Measurements from ENCODE around the gene PNP.
"Not testable (repeated sequence)": the region's sequence is repeated elsewhere in the genome, so short reads cannot be mapped to it uniquely, and the experiment has no call there.

PNP gene

DNA sequence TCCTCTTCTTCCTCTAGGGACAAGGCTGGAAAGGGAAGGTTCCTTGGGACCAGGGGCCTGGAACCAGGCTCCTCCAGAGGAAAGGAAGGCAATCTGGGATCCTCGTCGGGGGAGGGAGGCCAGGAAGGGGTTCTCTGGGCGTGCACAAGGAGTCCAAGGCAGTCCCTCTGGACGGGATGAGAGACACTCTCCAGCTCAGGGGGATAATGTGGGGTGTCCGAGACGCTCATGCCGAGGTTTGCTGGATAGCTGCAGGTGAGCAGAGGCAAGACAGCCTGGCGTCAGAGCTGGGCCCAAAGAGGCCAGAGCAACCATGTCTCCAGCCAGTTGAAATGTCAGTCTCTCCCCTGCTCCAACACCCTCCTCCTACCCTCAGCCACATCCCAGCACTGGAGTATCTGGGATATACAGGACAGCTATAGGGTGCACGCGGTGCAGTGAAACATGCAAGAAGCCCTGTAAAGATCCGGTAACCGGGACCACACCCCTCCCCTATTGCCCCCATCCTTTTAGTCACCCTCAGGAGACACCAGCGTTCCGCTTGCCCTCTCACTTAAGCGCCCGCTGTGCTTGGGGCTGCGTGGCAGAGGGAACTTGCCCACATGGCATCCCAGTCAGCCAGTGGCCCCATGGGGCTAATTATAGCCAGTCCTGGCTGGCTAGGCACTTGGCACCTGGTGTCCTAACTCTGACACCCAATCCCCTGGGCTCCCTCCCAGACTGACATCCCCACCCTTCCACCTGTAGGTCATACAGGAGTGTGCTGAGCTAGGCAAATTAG lies 33.4 kb upstream of the PNP start, which contains the start of gene KLHL33:
Gene KLHL33 (minus strand): TSS at position 585 of the 781 bp plus-strand sequence. CDS start 355 bp downstream, at position 230.
- no peak within 1 kb of the TSS for H3K9ac ChIP-seq (ENCODE audit: low read depth, low read length)
- H3K9me3 ChIP-seq (ENCODE audit: control insufficient read depth, insufficient read depth, low read length): no peaks in the 10 kb centered on the region
- H3K27me3 ChIP-seq (ENCODE audit: control insufficient read depth, insufficient read depth, low read length): peaks cover 10% of the 10 kb centered on the region
- peaks cover 7% of the 10 kb centered on the region for H3K4me1 ChIP-seq (ENCODE audit: control insufficient read depth, insufficient read depth, low read length)
- H3K4me3 ChIP-seq (ENCODE audit: low read depth, low read length): peak within 1 kb of the TSS; percentile 37
- H3K36me3 ChIP-seq (ENCODE audit: control insufficient read depth, insufficient read depth, low read length): no peaks in the 10 kb centered on the region

DNA sequence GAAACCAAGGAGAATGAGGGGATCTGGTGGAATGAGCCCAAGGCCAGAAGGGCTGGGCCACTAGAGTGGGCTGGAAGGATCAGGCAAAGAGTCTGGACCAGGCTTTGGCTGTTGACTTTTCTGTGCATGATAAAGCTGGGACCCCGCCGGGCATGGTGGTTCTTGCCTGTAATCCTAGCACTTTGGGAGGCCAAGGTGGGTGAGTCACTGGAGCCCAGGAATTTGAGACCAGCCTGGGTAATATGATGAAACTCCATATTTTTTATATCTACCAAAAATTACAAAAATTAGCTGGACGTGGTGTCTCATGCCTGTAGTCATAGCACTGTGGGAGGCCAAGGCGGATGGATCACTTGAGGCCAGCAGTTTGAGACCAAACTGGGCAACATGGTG lies 32.8 kb upstream of the PNP start:
- Histone ChIP-seq H3K9me3 (ENCODE audit: control insufficient read depth, insufficient read depth, low read length) (no peaks in the 10 kb centered on the region), H3K27me3 (ENCODE audit: control insufficient read depth, insufficient read depth, low read length) (peaks cover 10% of the 10 kb centered on the region), H3K36me3 (ENCODE audit: control insufficient read depth, insufficient read depth, low read length) (no peaks in the 10 kb centered on the region), H3K9ac (ENCODE audit: low read depth, low read length) (no peak overlapping the region), H3K4me3 (ENCODE audit: low read depth, low read length) (no peak overlapping the region), H3K4me1 (ENCODE audit: control insufficient read depth, insufficient read depth, low read length) (peaks cover 7% of the 10 kb centered on the region)

DNA sequence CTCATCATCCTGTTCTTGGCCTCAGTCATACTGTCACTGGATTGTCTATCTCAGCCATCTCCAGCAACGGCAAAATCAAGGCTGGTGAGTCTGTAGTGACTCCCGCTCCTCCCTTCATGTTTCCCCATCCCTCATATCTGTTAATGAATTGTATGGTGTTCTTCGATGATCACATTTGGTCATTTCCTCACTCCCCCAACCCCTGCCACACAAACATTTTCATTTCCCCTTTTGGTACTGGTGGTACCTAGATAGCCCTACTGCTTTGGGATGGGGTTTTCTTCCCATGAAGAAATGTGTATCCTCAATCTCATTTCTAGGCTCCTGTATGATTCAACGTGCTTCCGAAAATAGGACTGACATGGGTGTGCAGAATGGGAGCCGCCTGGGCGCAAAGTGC lies 30.5 kb upstream of the PNP start:
- Histone ChIP-seq H3K9ac (ENCODE audit: low read depth, low read length) (no peak overlapping the region), H3K4me1 (ENCODE audit: control insufficient read depth, insufficient read depth, low read length) (peaks cover 7% of the 10 kb centered on the region), H3K36me3 (ENCODE audit: control insufficient read depth, insufficient read depth, low read length) (no peaks in the 10 kb centered on the region), H3K27me3 (ENCODE audit: control insufficient read depth, insufficient read depth, low read length) (peaks cover 10% of the 10 kb centered on the region), H3K4me3 (ENCODE audit: low read depth, low read length) (no peak overlapping the region), H3K9me3 (ENCODE audit: control insufficient read depth, insufficient read depth, low read length) (no peaks in the 10 kb centered on the region)

DNA sequence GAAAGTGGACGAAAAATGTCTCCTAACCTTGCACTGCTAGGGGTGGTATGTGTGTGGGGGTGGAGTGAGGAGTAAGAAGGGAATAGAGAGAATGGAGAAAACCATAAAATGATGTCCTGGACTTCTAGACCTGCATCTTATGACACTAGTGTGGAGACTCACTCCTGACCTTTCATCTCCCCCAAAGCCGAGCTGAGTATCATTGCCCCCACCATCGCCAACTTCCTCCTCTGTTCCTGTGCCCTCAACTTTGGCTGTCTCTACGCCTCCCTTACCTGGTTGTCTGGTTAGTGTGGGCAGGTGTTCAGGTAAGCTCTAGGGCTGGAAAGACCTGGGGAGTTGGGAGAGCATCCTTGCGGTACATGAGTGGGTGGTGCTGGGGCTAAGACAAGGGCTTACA lies 28.7 kb upstream of the PNP start:
- H3K4me1 ChIP-seq (ENCODE audit: control insufficient read depth, insufficient read depth, low read length): peaks cover 3% of the 10 kb centered on the region
- no peak overlapping the region for H3K9ac ChIP-seq (ENCODE audit: low read depth, low read length)
- H3K36me3 ChIP-seq (ENCODE audit: control insufficient read depth, insufficient read depth, low read length): no peaks in the 10 kb centered on the region
- H3K4me3 ChIP-seq (ENCODE audit: low read depth, low read length): no peak overlapping the region
- H3K9me3 ChIP-seq (ENCODE audit: control insufficient read depth, insufficient read depth, low read length): no peaks in the 10 kb centered on the region
- peaks cover 6% of the 10 kb centered on the region for H3K27me3 ChIP-seq (ENCODE audit: control insufficient read depth, insufficient read depth, low read length)

DNA sequence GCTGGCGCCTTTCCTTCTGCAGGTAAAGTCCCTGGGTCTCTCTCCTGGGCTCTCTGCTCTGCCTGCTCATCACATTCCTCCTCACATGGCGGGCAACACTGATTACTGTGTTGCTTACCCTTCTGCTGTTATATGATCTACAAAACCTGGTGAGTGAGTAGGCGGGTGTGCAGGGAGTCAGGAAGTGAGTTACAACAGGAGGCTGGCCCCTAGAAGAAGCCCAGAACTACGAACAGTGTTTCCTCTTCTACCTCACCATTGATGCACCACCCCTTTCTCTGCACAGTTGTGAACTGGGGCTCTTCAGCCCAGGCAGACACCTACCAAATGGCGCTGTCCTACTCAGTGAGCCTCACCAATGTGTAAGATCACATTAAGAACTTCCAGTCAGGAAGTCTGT lies 28.3 kb upstream of the PNP start:
- H3K27me3 ChIP-seq (ENCODE audit: control insufficient read depth, insufficient read depth, low read length): peaks cover 2% of the 10 kb centered on the region
- H3K4me3 ChIP-seq (ENCODE audit: low read depth, low read length): no peak overlapping the region
- peaks cover 3% of the 10 kb centered on the region for H3K36me3 ChIP-seq (ENCODE audit: control insufficient read depth, insufficient read depth, low read length)
- H3K4me1 ChIP-seq (ENCODE audit: control insufficient read depth, insufficient read depth, low read length): peaks cover under 1% of the 10 kb centered on the region
- H3K9me3 ChIP-seq (ENCODE audit: control insufficient read depth, insufficient read depth, low read length): no peaks in the 10 kb centered on the region
- H3K9ac ChIP-seq (ENCODE audit: low read depth, low read length): no peak overlapping the region

DNA sequence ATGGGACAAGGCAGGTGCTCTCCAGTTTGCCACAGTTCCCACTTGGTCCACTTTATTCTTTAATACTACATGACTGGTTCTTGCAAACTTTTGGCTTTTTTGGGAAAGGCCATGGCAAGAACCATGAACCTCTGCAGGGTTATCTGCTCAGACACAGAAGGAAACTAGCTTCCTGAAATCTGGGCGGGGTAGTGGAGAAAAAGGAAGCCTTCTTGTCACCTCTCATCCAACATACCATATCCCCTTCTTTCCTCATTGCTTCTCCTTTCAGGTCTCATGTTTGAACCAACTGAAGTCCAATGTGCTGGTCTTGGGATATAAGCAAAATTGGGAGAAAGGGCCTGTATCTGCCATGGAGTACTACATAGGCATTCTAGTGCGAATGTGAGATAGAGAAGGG lies 27.7 kb upstream of the PNP start:
- H3K4me3 ChIP-seq (ENCODE audit: low read depth, low read length): no peak overlapping the region
- H3K9ac ChIP-seq (ENCODE audit: low read depth, low read length): no peak overlapping the region
- no peaks in the 10 kb centered on the region for H3K27me3 ChIP-seq (ENCODE audit: control insufficient read depth, insufficient read depth, low read length)
- H3K9me3 ChIP-seq (ENCODE audit: control insufficient read depth, insufficient read depth, low read length): no peaks in the 10 kb centered on the region
- H3K36me3 ChIP-seq (ENCODE audit: control insufficient read depth, insufficient read depth, low read length): peaks cover 7% of the 10 kb centered on the region
- H3K4me1 ChIP-seq (ENCODE audit: control insufficient read depth, insufficient read depth, low read length): no peaks in the 10 kb centered on the region

DNA sequence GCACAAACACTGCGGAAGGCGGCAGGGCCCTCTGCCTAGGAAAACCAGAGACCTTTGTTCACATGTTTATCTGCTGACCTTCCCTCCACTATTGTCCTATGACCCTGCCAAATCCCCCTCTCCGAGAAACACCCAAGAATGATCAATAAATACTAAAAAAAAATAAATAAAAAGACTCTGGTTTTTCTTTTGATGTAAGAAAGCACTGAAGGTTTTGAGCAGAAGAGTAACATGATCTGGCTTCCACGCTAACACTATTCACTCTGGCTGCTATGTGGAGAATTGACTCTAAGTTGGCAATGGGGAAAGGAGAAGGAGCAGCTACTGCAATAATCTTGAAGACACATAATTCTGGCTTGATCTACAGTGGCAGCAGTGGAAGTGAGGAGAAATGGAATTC lies 25.6 kb upstream of the PNP start:
- H3K36me3 ChIP-seq (ENCODE audit: control insufficient read depth, insufficient read depth, low read length): peaks cover 25% of the 10 kb centered on the region
- not testable (repeated sequence) for H3K9ac ChIP-seq (ENCODE audit: low read depth, low read length); H3K9me3 ChIP-seq (ENCODE audit: control insufficient read depth, insufficient read depth, low read length); H3K27me3 ChIP-seq (ENCODE audit: control insufficient read depth, insufficient read depth, low read length); H3K4me3 ChIP-seq (ENCODE audit: low read depth, low read length); H3K4me1 ChIP-seq (ENCODE audit: control insufficient read depth, insufficient read depth, low read length)

DNA sequence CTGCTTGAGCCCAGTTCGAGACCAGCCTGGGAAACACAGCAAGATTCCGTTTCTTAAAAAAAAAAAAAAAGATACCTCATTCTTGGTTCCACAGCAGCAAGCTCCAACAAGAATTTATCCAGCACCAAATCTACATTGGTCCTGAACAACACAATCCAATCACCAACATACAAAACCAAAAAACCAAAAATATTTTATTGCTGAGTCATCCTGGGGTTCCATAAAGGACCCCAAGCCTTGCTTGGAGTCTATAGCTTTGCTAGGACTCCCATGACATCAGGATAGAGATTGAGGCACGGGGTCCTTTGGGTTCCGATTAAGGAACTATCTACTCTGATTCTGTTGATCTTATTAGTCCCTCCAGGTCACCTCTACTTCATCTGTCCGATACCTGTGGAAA lies 22.3 kb upstream of the PNP start:
- Histone ChIP-seq H3K4me3 (ENCODE audit: low read depth, low read length) (no peak overlapping the region), H3K27me3 (ENCODE audit: control insufficient read depth, insufficient read depth, low read length) (no peaks in the 10 kb centered on the region), H3K9me3 (ENCODE audit: control insufficient read depth, insufficient read depth, low read length) (no peaks in the 10 kb centered on the region), H3K4me1 (ENCODE audit: control insufficient read depth, insufficient read depth, low read length) (no peaks in the 10 kb centered on the region), H3K36me3 (ENCODE audit: control insufficient read depth, insufficient read depth, low read length) (peaks cover 34% of the 10 kb centered on the region), H3K9ac (ENCODE audit: low read depth, low read length) (no peak overlapping the region)

DNA sequence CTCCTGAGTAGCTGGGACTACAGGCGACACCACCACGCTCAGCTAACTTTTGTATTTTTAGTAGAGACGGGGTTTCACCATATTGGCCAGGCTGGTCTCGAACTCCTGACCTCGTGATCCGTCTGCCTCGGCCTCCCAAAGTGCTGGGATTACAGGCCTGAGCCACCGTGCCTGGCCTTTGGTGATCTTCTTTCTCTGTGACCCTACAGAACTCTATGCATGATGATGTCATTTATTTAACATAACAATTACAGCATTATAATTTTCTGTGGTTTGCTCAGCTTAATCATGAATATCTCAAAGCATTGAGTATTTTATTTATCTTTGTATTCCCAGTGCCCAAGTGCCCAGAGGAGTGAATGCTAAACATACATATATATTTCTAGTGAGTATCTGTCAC lies 16.4 kb upstream of the PNP start:
- not testable (repeated sequence) for H3K4me1 ChIP-seq (ENCODE audit: control insufficient read depth, insufficient read depth, low read length); H3K9me3 ChIP-seq (ENCODE audit: control insufficient read depth, insufficient read depth, low read length); H3K27me3 ChIP-seq (ENCODE audit: control insufficient read depth, insufficient read depth, low read length); H3K4me3 ChIP-seq (ENCODE audit: low read depth, low read length); H3K9ac ChIP-seq (ENCODE audit: low read depth, low read length)
- H3K36me3 ChIP-seq (ENCODE audit: control insufficient read depth, insufficient read depth, low read length): peaks cover 29% of the 10 kb centered on the region

DNA sequence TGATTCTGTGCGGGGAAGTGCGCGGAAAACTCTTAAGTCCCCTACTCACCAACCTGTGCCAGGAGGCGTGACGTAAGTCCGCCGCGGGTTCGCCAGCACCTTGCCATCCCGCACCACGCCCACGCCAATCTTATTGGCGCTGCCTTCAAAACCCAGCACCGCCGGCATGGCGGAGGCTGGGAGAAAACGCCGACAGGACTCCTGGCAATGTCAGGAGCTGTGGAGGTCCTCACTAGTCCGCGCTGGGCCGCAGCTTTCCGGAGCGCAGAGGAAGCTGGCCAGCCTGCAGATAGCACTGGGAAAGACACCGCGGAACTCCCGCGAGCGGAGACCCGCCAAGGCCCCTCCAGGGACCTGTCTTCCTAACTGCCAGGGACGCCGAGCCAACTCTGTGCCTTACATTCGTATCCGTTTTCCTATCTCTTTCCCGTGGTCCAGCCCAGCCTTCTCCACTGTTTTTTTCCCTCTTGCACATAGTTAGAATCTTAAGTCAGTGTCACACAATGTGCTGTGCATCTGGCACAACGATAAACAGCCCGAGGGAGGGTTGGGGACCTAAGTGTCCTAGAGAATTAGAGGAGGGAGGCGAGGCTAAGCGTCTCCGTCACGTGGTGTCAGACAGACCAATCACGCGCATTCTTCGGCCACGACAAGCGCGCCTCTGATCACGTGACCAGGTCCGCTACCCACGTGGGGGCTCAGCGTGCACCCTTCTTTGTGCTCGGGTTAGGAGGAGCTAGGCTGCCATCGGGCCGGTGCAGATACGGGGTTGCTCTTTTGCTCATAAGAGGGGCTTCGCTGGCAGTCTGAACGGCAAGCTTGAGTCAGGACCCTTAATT lies 14.5 kb upstream of the PNP start, which contains the start of the genes APEX1 and OSGEP:
Gene APEX1 (plus strand): TSS at position 711 of the 839 bp plus-strand sequence. CDS start 420 bp downstream, outside the sequence.
Gene OSGEP (minus strand): TSS at position 297 of the 839 bp plus-strand sequence. CDS start 129 bp downstream, at position 168.
- Histone ChIP-seq H3K9me3 (ENCODE audit: control insufficient read depth, insufficient read depth, low read length) (no peaks in the 10 kb centered on the region), H3K4me3 (ENCODE audit: low read depth, low read length) (peak within 1 kb of the TSS; percentile 84), H3K9ac (ENCODE audit: low read depth, low read length) (peak within 1 kb of the TSS; percentile 92), H3K4me1 (ENCODE audit: control insufficient read depth, insufficient read depth, low read length) (no peaks in the 10 kb centered on the region), H3K27me3 (ENCODE audit: control insufficient read depth, insufficient read depth, low read length) (no peaks in the 10 kb centered on the region), H3K36me3 (ENCODE audit: control insufficient read depth, insufficient read depth, low read length) (peaks cover 31% of the 10 kb centered on the region)

DNA sequence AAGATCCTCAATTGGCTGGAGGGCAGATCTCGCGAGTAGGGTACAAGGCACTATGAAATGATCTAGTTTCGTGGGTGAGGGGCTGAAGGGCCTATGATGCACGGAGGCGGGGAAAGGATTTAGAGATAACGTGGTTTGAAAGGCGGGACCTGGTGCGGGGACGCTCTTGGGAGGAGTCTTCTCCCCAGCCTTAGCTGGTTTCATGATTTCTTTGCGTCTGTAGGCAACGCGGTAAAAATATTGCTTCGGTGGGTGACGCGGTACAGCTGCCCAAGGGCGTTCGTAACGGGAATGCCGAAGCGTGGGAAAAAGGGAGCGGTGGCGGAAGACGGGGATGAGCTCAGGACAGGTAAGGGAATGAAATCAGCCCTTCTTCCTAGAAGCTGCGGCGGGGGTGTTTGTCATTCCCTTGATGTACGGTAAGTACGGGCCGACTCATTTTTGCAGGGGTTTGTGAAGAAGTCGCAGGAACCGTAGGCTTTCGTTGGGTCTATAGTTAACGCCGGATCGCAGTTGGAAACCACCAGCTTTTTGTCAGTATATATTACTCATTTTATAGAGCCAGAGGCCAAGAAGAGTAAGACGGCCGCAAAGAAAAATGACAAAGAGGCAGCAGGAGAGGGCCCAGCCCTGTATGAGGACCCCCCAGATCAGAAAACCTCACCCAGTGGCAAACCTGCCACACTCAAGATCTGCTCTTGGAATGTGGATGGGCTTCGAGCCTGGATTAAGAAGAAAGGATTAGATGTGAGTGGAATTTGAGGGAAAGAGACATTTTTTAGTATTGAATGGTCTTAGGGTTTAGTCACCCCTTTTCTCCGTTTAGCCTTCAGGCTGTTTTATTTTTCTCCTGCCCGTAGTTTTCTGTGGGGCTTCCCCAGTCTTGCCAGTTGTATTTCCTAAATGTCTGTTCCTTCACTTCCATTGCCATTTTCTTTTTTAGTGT lies 13.6 kb upstream of the PNP start:
- Histone ChIP-seq H3K4me1 (ENCODE audit: control insufficient read depth, insufficient read depth, low read length) (no peaks in the 10 kb centered on the region), H3K9ac (ENCODE audit: low read depth, low read length) (peak overlapping the region; percentile 92), H3K36me3 (ENCODE audit: control insufficient read depth, insufficient read depth, low read length) (peaks cover 34% of the 10 kb centered on the region), H3K4me3 (ENCODE audit: low read depth, low read length) (peak overlapping the region; percentile 84), H3K27me3 (ENCODE audit: control insufficient read depth, insufficient read depth, low read length) (no peaks in the 10 kb centered on the region), H3K9me3 (ENCODE audit: control insufficient read depth, insufficient read depth, low read length) (no peaks in the 10 kb centered on the region)

All from iPS-15b (cell line).